PC-3 (cell line): ENCODE data around the gene MAML3. TPM values are rescaled to one million over a fixed set of nuclear protein-coding genes. Genes with fewer than 3 reads are reported as not detected.

Experiments
- ATAC-seq: fragments of 200-7000 bp; cut with Tn5 transposase; 2 replicates; pipeline ENCODE4 v1.9.1; 2020; ENCODE audit warnings: mild to moderate bottlenecking, moderate library complexity
- BruUV-seq: library from RNA; stranded (reverse); fragments of 400-500 nt; replicated peaks from 2 replicates; lab custom pipeline; 2021; lab: Mats Ljungman, UMichigan
- CTCF ChIA-PET: fragments of 300-600 bp; sonication (Branson Sonifier 250); formaldehyde crosslinking; loops from one replicate; lab custom pipeline; 2022; ENCODE audit warnings: antibody characterized with exemption; lab: Charles Lee
- POLR2A ChIA-PET: fragments of 300-600 bp; sonication (Branson Sonifier 250); formaldehyde crosslinking; loops from one replicate; lab custom pipeline; 2022; ENCODE audit warnings: antibody characterized with exemption; ENCODE audit not compliant: unreplicated experiment; lab: Charles Lee
- DNase-seq: peaks from one replicate; pipeline ENCODE4 v3.0.0-alpha.2; 2015
- H2AFZ ChIP-seq: fragments of 300-600 bp; sonication (generic); 2 replicates; pipeline ENCODE4 v1.6.0; 2016; ENCODE audit warnings: antibody characterized with exemption, low read length
- H3F3A ChIP-seq: fragments of 300-600 bp; sonication (generic); one replicate; pipeline ENCODE4 v1.6.0; 2017; ENCODE audit warnings: antibody characterized with exemption, low read length, control low read depth, mild to moderate bottlenecking; ENCODE audit not compliant: unreplicated experiment
- H3K27ac ChIP-seq: fragments of 300-600 bp; sonication (generic); 2 replicates; pipeline ENCODE4 v1.5.1; 2016; ENCODE audit warnings: mild to moderate bottlenecking, low read length
- H3K27me3 ChIP-seq: fragments of 300-600 bp; sonication (generic); 2 replicates; pipeline ENCODE4 v1.6.1; 2016; ENCODE audit warnings: low read length, mixed read lengths
- H3K36me3 ChIP-seq: fragments of 300-600 bp; sonication (generic); 2 replicates; pipeline ENCODE4 v1.6.1; 2016; ENCODE audit warnings: low read depth, mixed run types, low read length, mixed read lengths
- H3K4me1 ChIP-seq: fragments of 300-600 bp; sonication (generic); 2 replicates; pipeline ENCODE4 v1.5.1; 2016; ENCODE audit warnings: low read length; ENCODE audit not compliant: insufficient read depth
- H3K4me2 ChIP-seq: fragments of 300-600 bp; sonication (generic); 2 replicates; pipeline ENCODE4 v1.6.0; 2016; ENCODE audit warnings: low read length
- H3K4me3 ChIP-seq: fragments of 300-600 bp; sonication (generic); 2 replicates; pipeline ENCODE4 v1.5.1; 2016; ENCODE audit warnings: mild to moderate bottlenecking, low read length, mixed read lengths
- H3K79me2 ChIP-seq: fragments of 300-600 bp; sonication (generic); 2 replicates; pipeline ENCODE4 v1.6.1; 2017; ENCODE audit warnings: low read length, mixed read lengths
- H3K9ac ChIP-seq: fragments of 300-600 bp; sonication (generic); 2 replicates; pipeline ENCODE4 v1.6.0; 2016; ENCODE audit warnings: mild to moderate bottlenecking, low read length
- H3K9me2 ChIP-seq: fragments of 300-600 bp; sonication (generic); replicated peaks from 2 replicates; pipeline ENCODE4 v1.6.1; 2016; ENCODE audit warnings: mixed run types, low read length, mixed read lengths
- H3K9me3 ChIP-seq: fragments of 300-600 bp; sonication (generic); 2 replicates; pipeline ENCODE4 v1.6.1; 2016; ENCODE audit warnings: low read length, mixed read lengths
- H4K20me1 ChIP-seq: fragments of 300-600 bp; sonication (generic); 2 replicates; pipeline ENCODE4 v1.6.1; 2016; ENCODE audit warnings: low read length, mixed read lengths
- EZH2 ChIP-seq: fragments of 300-600 bp; sonication (generic); IDR thresholded peaks from one replicate; pipeline ENCODE4 v1.6.1; 2017; ENCODE audit warnings: antibody characterized with exemption, mild to moderate bottlenecking, low read length; ENCODE audit not compliant: unreplicated experiment
- EZH2phosphoT487 ChIP-seq: fragments of 300-600 bp; sonication (generic); IDR thresholded peaks from 2 replicates; pipeline ENCODE4 v1.6.1; 2018; ENCODE audit warnings: mild to moderate bottlenecking, antibody characterized with exemption, low read length, borderline replicate concordance
- intact Hi-C: fragments of 100-400 bp; cut with micrococcal nuclease; formaldehyde crosslinking; loops from 2 replicates; pipeline ENCODE4 v1.9.0; 2023
- total RNA-seq: library from RNA; depleted of rRNA; stranded (reverse); fragments of >200 nt; gene quantifications from 2 replicates; pipeline ENCODE4 v1.2.3, GENCODE V29; 2014
- TF ChIP-seq, protein P1 (sequence below): fragments of 300-600 bp; sonication (generic); conservative IDR thresholded peaks from 2 replicates; pipeline ENCODE4 v1.5.1; 2017; ENCODE audit warnings: antibody characterized with exemption, low read depth, mild to moderate bottlenecking, low read length

Gene MAML3
- total RNA-seq, 1 experiment from 2014 or later, result 4.3 TPM

DNA sequence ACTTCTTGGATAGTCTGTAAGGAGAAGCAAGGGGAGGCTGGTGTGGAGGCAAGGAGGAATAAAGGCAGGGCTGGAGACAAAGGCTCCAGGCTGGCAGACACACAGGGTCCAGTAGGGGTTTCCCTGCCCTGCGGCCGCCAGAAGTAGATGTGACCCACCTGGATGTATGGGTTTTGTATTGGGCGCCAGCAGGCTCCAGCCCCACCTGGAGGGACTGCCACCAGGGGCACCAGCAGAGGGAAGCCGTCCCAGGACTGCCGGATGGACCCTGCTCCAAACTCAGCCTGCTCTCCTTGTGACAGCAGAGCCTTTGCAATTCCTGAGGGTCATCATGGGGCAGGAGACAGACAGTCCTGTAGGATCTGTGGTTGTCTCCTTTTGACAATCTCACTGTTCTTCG lies 435.6 kb downstream of the MAML3 start:
- H3K79me2 ChIP-seq, result no peaks in the 10 kb centered on the region
- no peak for ATAC-seq
- no peaks in the 10 kb centered on the region for H3F3A ChIP-seq
- H3K36me3 ChIP-seq, result no peaks in the 10 kb centered on the region
- H3K4me3 ChIP-seq, result no peak overlapping the region
- no peaks in the 10 kb centered on the region for H3K4me1 ChIP-seq
- no peak for TF ChIP-seq EZH2
- no peak for TF ChIP-seq EZH2phosphoT487
- TF ChIP-seq, protein P1, sequence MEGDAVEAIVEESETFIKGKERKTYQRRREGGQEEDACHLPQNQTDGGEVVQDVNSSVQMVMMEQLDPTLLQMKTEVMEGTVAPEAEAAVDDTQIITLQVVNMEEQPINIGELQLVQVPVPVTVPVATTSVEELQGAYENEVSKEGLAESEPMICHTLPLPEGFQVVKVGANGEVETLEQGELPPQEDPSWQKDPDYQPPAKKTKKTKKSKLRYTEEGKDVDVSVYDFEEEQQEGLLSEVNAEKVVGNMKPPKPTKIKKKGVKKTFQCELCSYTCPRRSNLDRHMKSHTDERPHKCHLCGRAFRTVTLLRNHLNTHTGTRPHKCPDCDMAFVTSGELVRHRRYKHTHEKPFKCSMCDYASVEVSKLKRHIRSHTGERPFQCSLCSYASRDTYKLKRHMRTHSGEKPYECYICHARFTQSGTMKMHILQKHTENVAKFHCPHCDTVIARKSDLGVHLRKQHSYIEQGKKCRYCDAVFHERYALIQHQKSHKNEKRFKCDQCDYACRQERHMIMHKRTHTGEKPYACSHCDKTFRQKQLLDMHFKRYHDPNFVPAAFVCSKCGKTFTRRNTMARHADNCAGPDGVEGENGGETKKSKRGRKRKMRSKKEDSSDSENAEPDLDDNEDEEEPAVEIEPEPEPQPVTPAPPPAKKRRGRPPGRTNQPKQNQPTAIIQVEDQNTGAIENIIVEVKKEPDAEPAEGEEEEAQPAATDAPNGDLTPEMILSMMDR, result no peak
- BruUV-seq, result no TSS peak
- no peak for DNase-seq
- ChIA-PET POLR2A (no interaction called here), CTCF (no interaction called here)
- no peak overlapping the region for H3K4me2 ChIP-seq
- no peaks in the 10 kb centered on the region for H3K9me2 ChIP-seq
- intact Hi-C loops, result no loop called here
- H2AFZ ChIP-seq, result no peak overlapping the region
- no peaks in the 10 kb centered on the region for H4K20me1 ChIP-seq
- H3K27ac ChIP-seq, result no peak overlapping the region
- H3K9me3 ChIP-seq, result no peaks in the 10 kb centered on the region
- H3K27me3 ChIP-seq, result no peaks in the 10 kb centered on the region
- H3K9ac ChIP-seq, result no peak overlapping the region

DNA sequence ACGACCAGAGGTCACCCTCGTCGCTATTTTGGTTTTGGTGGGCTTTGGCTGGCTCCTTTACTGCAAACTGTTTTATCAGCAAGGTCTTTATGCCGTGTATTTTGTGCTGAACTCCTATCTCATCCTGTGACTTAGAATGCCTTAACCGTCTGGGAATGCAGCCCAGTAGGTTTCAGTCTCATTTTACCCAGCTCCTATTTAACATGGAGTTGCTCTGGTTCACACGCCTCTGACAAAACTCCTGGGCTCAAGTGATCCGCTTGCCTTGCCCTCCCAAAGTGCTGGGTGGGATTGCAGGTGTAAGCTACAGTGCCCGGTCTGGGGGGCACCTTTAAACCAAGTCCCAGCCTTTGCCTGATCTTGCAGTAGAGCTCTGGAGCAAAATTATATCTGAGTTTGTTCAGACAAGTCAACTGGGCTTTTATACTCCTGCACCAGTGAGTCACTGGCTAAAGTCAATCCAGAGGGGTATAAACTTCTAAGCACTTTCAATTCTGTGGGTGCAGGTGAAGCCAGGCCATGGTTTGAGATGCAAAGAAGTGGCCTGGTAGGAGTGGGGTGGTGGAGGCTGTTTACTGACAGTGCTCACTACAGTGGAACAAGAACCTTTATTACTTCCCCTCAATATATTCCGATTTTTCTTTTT lies 438.1 kb downstream of the MAML3 start:
- no TSS peak for BruUV-seq
- Histone ChIP-seq H3K9me3 (no peaks in the 10 kb centered on the region), H3K79me2 (no peaks in the 10 kb centered on the region), H3K27me3 (no peaks in the 10 kb centered on the region), H3K4me1 (no peaks in the 10 kb centered on the region), H3K36me3 (no peaks in the 10 kb centered on the region), H2AFZ (no peak overlapping the region), H3K9me2 (no peaks in the 10 kb centered on the region), H3F3A (no peaks in the 10 kb centered on the region), H3K4me2 (no peak overlapping the region), H3K9ac (no peak overlapping the region), H3K27ac (no peak overlapping the region), H3K4me3 (no peak overlapping the region), H4K20me1 (no peaks in the 10 kb centered on the region)
- intact Hi-C loops, result no loop called here
- ChIA-PET POLR2A (no interaction called here), CTCF (no interaction called here)
- TF ChIP-seq EZH2, result no peak
- no peak for TF ChIP-seq EZH2phosphoT487
- TF ChIP-seq, protein P1, result no peak
- ATAC-seq (no peak), DNase-seq (no peak)

DNA sequence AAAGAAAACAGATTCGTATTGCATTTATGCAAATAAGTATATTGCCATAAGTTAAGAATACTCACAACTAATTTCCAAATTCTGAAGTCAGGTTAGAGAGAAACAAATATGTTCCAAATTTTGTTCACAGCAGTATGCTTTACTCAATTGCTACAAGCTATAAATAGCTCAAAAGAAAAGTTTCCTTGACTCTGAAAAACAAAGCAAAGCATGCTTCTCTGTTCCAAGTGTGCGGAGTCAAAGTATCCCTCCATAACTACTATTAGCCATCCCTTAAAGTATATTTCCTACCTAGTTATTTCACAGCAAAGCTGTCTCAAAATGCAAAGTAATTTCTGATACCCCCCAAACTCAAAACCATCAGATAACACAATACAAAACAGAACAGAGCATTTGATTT lies 441.1 kb downstream of the MAML3 start:
- CTCF ChIA-PET, result no interaction called here
- no peaks in the 10 kb centered on the region for H3K4me1 ChIP-seq

More for the DNA sequence above, 441.1 kb downstream of the MAML3 start:
- no TSS peak for BruUV-seq
- Histone ChIP-seq H3K9me2 (no peaks in the 10 kb centered on the region), H3K4me2 (no peak overlapping the region), H2AFZ (no peak overlapping the region), H3K27me3 (no peaks in the 10 kb centered on the region), H3K27ac (no peak overlapping the region), H4K20me1 (no peaks in the 10 kb centered on the region), H3K79me2 (no peaks in the 10 kb centered on the region), H3K4me3 (no peak overlapping the region), H3F3A (no peaks in the 10 kb centered on the region), H3K9ac (no peak overlapping the region), H3K9me3 (no peaks in the 10 kb centered on the region), H3K36me3 (no peaks in the 10 kb centered on the region)
- no peak for DNase-seq
- POLR2A ChIA-PET, result no interaction called here
- no peak for ATAC-seq
- intact Hi-C loops, result no loop called here
- TF ChIP-seq EZH2phosphoT487 (no peak), EZH2 (no peak)
- TF ChIP-seq, protein P1, result no peak
